Lung (tissue), 12 donors: ENCODE results near the gene G2E3. TPM values are rescaled to one million over a fixed set of nuclear protein-coding genes. Genes with fewer than 3 reads are reported as not detected.

Experiments used
- ATAC-seq: fragments of 200-7000 bp; cut with Tn5 transposase; one replicate; pipeline ENCODE4 v1.9.1; 2020; ENCODE audit warnings: moderate number of reproducible peaks; ENCODE audit not compliant: insufficient read depth, low FRiP score
- DNase-seq, 3 donors: peaks; one replicate each; pipeline ENCODE4 v3.0.0-alpha.2; 2013 to 2017
- H3K27ac ChIP-seq, 2 donors: one replicate each; pipeline ENCODE4 v1.5.1; 2013; ENCODE audit warnings: mild to moderate bottlenecking in 2 of 2, moderate library complexity in 2 of 2, control low read depth in 1 of 2, inconsistent platforms in 1 of 2, low read depth in 1 of 2, low read length in 1 of 2
- H3K27me3 ChIP-seq, 3 donors: one replicate each; pipeline ENCODE4 v1.5.1; 2013; ENCODE audit warnings: low read length in 2 of 3; ENCODE audit not compliant: control insufficient read depth in 3 of 3, insufficient read depth in 3 of 3
- H3K36me3 ChIP-seq, 4 donors: one replicate each; pipeline ENCODE4 v1.5.1; 2013; ENCODE audit warnings: low read length in 4 of 4, mild to moderate bottlenecking in 1 of 4, moderate library complexity in 1 of 4; ENCODE audit not compliant: control insufficient read depth in 4 of 4, insufficient read depth in 4 of 4
- H3K4me1 ChIP-seq, 5 donors: one replicate each; pipeline ENCODE4 v1.5.1; 2013; ENCODE audit warnings: low read length in 5 of 5, mild to moderate bottlenecking in 2 of 5, moderate library complexity in 1 of 5; ENCODE audit not compliant: control insufficient read depth in 5 of 5, insufficient read depth in 5 of 5
- H3K4me3 ChIP-seq: one replicate; pipeline ENCODE4 v1.5.1; 2013; ENCODE audit warnings: mild to moderate bottlenecking, control low read depth, moderate library complexity
- H3K9ac ChIP-seq, 2 donors: one replicate each; pipeline ENCODE4 v1.5.1; 2013; ENCODE audit warnings: low read length in 2 of 2, control low read depth in 1 of 2; ENCODE audit not compliant: insufficient read depth in 1 of 2
- H3K9me3 ChIP-seq, 4 donors: one replicate each; pipeline ENCODE4 v1.5.1; 2013; ENCODE audit warnings: low read length in 3 of 4, mild to moderate bottlenecking in 1 of 4, moderate library complexity in 1 of 4; ENCODE audit not compliant: control insufficient read depth in 4 of 4, insufficient read depth in 3 of 4
- CTCF ChIP-seq: IDR thresholded peaks from 2 replicates; pipeline ENCODE4 v1.5.1; 2012; ENCODE audit warnings: mild to moderate bottlenecking; ENCODE audit errors: control extremely low read depth, extremely low read depth
- WGBS, 2 donors: extraction: QIAGEN DNeasy Blood & Tissue Kit; methylation state at CpG; one replicate each; pipeline ENCODE4 v1.1.7; 2013; 5-methylcytosine and 5-hydroxymethylcytosine counted together
- polyA plus RNA-seq, 2 donors: library from polyadenylated mRNA; stranded (reverse); fragments of 200-250 nt; gene quantifications; one replicate each; pipeline ENCODE4 v1.2.1, GENCODE V29; 2013
- total RNA-seq, 2 donors: library from RNA; depleted of rRNA in 1 of 2; stranded (reverse); fragments of >200 nt in 1 of 2; gene quantifications; one replicate each; pipeline ENCODE4 v1.2.1, GENCODE V29; 2014 to 2021
- donor health status: control.
- donor health status: control.
- donor health status: Bipolar disorder and iron deficiency.
- donor health status: healthy.
- donor health status: DM: yes; HTN: yes; CAD: no.

Gene G2E3
- total and polyA plus RNA-seq, 4 donors, result 3.8 to 24.5 (median 8.5) TPM

GRCh38 chr14:30519961-30520360 lies 39.0 kb upstream of the G2E3 start:
- ATAC-seq (no peak), DNase-seq (no peak)
- H3K27ac ChIP-seq, result no peak overlapping the region
- no peaks in the 10 kb centered on the region for H3K4me1 ChIP-seq
- H3K27me3 ChIP-seq, result no peaks in the 10 kb centered on the region
- H3K4me3 ChIP-seq, result no peak overlapping the region
- no peak for TF ChIP-seq CTCF
- 88 to 89% methylated on average over 1 of the region's 1 CpG for WGBS, 2 donors
- no peaks in the 10 kb centered on the region for H3K36me3 ChIP-seq
- H3K9me3 ChIP-seq, result no peaks in the 10 kb centered on the region
- H3K9ac ChIP-seq, result no peak overlapping the region

- DNase-seq (no peak), ATAC-seq (no peak)
- no peak overlapping the region for H3K4me3 ChIP-seq
- no peak overlapping the region for H3K27ac ChIP-seq
- H3K9ac ChIP-seq, result no peak overlapping the region
- WGBS, 2 donors, result 92 to 94% methylated on average over 2 of the region's 2 CpGs
- TF ChIP-seq CTCF, result no peak
- H3K36me3 ChIP-seq, result no peaks in the 10 kb centered on the region
- H3K9me3 ChIP-seq, result no peaks in the 10 kb centered on the region
- H3K27me3 ChIP-seq, result no peaks in the 10 kb centered on the region
- H3K4me1 ChIP-seq, result no peaks in the 10 kb centered on the region
Measured at GRCh38 chr14:30520536-30520935, 38.4 kb upstream of the G2E3 start.

- no peaks in the 10 kb centered on the region for H3K36me3 ChIP-seq
- no peak overlapping the region for H3K27ac ChIP-seq
- no peak overlapping the region for H3K4me3 ChIP-seq
- H3K9ac ChIP-seq, result no peak overlapping the region
- 37 to 42% methylated on average over 9 of the region's 9 CpGs for WGBS, 2 donors
- ATAC-seq (no peak), DNase-seq (peak in 2 of 3 donors; percentile 34 to 61)
- no peaks in the 10 kb centered on the region for H3K27me3 ChIP-seq
- peak; percentile 28 for TF ChIP-seq CTCF
- no peaks in the 10 kb centered on the region for H3K4me1 ChIP-seq
- H3K9me3 ChIP-seq, result no peaks in the 10 kb centered on the region
Measured at GRCh38 chr14:30521899-30522736, 36.8 kb upstream of the G2E3 start.
